ENCODE results near the gene ITIH4.
"Not testable (repeated sequence)": the region's sequence is repeated elsewhere in the genome, so short reads cannot be mapped to it uniquely, and the experiment has no call there.

Gene ITIH4

GRCh38 chr3:52779837-52780585 lies 50.5 kb downstream of the ITIH4 start:
- DNase-seq: no peak

- no peak for DNase-seq
These were observed 51.2 kb downstream of the ITIH4 start for GRCh38 chr3:52779011-52779836.

GRCh38 chr3:52777959-52778805 lies 52.3 kb downstream of the ITIH4 start:
- no peak for DNase-seq

- DNase-seq: no peak
These were observed 53.1 kb downstream of the ITIH4 start, which contains the start of gene ITIH1 for GRCh38 chr3:52777127-52777958. Gene ITIH1 (plus strand): TSS chr3:52777599. CDS start chr3:52777616, 17 bp downstream.

- not testable (repeated sequence) for DNase-seq
These were observed 54.0 kb downstream of the ITIH4 start for GRCh38 chr3:52776486-52776885.

- DNase-seq: no peak
These were observed 54.6 kb downstream of the ITIH4 start for GRCh38 chr3:52775877-52776276.

- DNase-seq: no peak
These were observed 55.3 kb downstream of the ITIH4 start for GRCh38 chr3:52774901-52775864.

- no peak for DNase-seq
These were observed 56.3 kb downstream of the ITIH4 start for GRCh38 chr3:52774066-52774713.

- no peak for DNase-seq
These were observed 57.0 kb downstream of the ITIH4 start for GRCh38 chr3:52773361-52774065.

GRCh38 chr3:52771702-52772101 lies 58.8 kb downstream of the ITIH4 start:
- DNase-seq: no peak

GRCh38 chr3:52771334-52771681 lies 59.2 kb downstream of the ITIH4 start:
- no peak for DNase-seq

- peak; percentile 67 for DNase-seq
These were observed 59.8 kb downstream of the ITIH4 start, which contains the start of gene NEK4 for GRCh38 chr3:52770496-52771333. Gene NEK4 (minus strand): TSS chr3:52770940. CDS start chr3:52770746, 194 bp downstream.

- no peak for DNase-seq
These were observed 60.6 kb downstream of the ITIH4 start for GRCh38 chr3:52769786-52770455.

- DNase-seq: no peak
These were observed 67.0 kb downstream of the ITIH4 start for GRCh38 chr3:52763466-52763865.

Measured in NCI-H1105 (cell line).